WERI-Rb-1 (cell line): ENCODE data around the gene SRCIN1.

Experiments
- DNase-seq: peaks from one replicate; pipeline ENCODE4 v3.0.0-alpha.2; 2020
- H3K27ac ChIP-seq: fragments of 250-450 bp; sonication (Bioruptor Pico); 2 replicates; pipeline ENCODE4 v1.5.1; 2020; ENCODE audit warnings: mild to moderate bottlenecking, moderate library complexity
- H3K27me3 ChIP-seq: fragments of 250-450 bp; sonication (Bioruptor Pico); 2 replicates; pipeline ENCODE4 v1.5.1; 2021; ENCODE audit warnings: mild to moderate bottlenecking, low read depth, moderate library complexity; ENCODE audit not compliant: insufficient read depth, severe bottlenecking
- H3K36me3 ChIP-seq: fragments of 250-450 bp; sonication (Bioruptor Pico); 2 replicates; pipeline ENCODE4 v1.5.1; 2020; ENCODE audit warnings: mild to moderate bottlenecking, moderate library complexity
- H3K4me3 ChIP-seq: 2 replicates; pipeline ENCODE4 v1.5.1; 2011; ENCODE audit warnings: low read depth, mild to moderate bottlenecking, control low read depth, low read length
- H3K9me3 ChIP-seq: fragments of 250-450 bp; sonication (Bioruptor Pico); 2 replicates; pipeline ENCODE4 v1.5.1; 2021; ENCODE audit warnings: mild to moderate bottlenecking, moderate library complexity; ENCODE audit not compliant: severe bottlenecking
- TF ChIP-seq, protein P1 (sequence below): IDR thresholded peaks from 2 replicates; pipeline ENCODE4 v1.5.1; 2011; ENCODE audit warnings: low read depth, mild to moderate bottlenecking, control low read depth, inconsistent platforms, low read length

SRCIN1 gene

DNA sequence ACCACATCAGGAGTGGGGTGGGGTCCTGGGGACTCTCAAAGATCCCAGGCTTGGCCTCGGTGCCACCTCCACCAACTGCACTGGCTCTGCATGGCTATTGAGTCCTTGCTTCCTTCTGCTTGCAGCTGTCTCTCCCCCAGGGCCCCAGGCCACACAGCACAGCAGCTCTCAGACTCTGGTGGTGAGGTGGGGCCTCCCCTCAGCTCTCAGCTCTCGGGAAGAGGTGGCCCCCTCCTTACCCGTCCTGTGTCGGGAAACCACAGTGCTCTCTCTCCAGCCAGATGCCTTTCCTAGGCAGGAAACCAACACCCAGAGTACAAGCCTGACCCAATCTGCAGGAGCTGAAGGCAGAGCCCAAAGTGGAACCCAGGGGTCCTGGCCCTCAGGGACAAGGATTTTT lies 18.5 kb downstream of the SRCIN1 start:
- TF ChIP-seq, protein P1, sequence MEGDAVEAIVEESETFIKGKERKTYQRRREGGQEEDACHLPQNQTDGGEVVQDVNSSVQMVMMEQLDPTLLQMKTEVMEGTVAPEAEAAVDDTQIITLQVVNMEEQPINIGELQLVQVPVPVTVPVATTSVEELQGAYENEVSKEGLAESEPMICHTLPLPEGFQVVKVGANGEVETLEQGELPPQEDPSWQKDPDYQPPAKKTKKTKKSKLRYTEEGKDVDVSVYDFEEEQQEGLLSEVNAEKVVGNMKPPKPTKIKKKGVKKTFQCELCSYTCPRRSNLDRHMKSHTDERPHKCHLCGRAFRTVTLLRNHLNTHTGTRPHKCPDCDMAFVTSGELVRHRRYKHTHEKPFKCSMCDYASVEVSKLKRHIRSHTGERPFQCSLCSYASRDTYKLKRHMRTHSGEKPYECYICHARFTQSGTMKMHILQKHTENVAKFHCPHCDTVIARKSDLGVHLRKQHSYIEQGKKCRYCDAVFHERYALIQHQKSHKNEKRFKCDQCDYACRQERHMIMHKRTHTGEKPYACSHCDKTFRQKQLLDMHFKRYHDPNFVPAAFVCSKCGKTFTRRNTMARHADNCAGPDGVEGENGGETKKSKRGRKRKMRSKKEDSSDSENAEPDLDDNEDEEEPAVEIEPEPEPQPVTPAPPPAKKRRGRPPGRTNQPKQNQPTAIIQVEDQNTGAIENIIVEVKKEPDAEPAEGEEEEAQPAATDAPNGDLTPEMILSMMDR: no peak
- H3K4me3 ChIP-seq: no peak overlapping the region
- no peaks in the 10 kb centered on the region for H3K36me3 ChIP-seq
- H3K27me3 ChIP-seq: no peaks in the 10 kb centered on the region
- H3K27ac ChIP-seq: no peak overlapping the region
- no peak for DNase-seq
- no peaks in the 10 kb centered on the region for H3K9me3 ChIP-seq

DNA sequence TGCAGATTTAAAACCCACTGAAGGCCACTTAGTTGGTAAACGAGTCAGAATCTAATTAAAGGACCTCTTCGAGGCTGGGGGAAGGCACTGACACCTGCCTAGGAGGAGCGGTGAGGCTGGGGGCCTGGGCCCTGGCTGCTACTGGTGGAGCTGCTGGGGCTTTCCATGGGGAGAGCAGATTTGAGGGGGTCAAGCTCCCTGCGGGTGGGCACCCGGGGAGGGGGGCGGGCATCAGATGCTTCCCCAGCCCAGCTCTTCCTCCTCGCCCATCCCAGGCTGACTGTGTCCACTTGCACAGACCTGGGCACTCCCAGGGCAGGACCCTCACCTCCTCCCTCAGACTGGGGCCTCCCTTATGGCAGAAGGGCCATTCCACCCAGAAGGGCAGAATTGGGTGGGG lies 19.0 kb downstream of the SRCIN1 start:
- TF ChIP-seq, protein P1: no peak
- H3K36me3 ChIP-seq: no peaks in the 10 kb centered on the region
- H3K27ac ChIP-seq: no peak overlapping the region
- no peaks in the 10 kb centered on the region for H3K27me3 ChIP-seq
- H3K9me3 ChIP-seq: no peaks in the 10 kb centered on the region
- no peak overlapping the region for H3K4me3 ChIP-seq
- DNase-seq: no peak

GRCh38 chr17:38585918-38586529 lies 19.7 kb downstream of the SRCIN1 start:
- Histone ChIP-seq H3K36me3 (no peaks in the 10 kb centered on the region), H3K4me3 (no peak overlapping the region), H3K27ac (peak overlapping the region; percentile 14; the same call in 1 of the 2 replicates), H3K9me3 (no peaks in the 10 kb centered on the region), H3K27me3 (no peaks in the 10 kb centered on the region)
- no peak for DNase-seq
- TF ChIP-seq, protein P1: no peak

DNA sequence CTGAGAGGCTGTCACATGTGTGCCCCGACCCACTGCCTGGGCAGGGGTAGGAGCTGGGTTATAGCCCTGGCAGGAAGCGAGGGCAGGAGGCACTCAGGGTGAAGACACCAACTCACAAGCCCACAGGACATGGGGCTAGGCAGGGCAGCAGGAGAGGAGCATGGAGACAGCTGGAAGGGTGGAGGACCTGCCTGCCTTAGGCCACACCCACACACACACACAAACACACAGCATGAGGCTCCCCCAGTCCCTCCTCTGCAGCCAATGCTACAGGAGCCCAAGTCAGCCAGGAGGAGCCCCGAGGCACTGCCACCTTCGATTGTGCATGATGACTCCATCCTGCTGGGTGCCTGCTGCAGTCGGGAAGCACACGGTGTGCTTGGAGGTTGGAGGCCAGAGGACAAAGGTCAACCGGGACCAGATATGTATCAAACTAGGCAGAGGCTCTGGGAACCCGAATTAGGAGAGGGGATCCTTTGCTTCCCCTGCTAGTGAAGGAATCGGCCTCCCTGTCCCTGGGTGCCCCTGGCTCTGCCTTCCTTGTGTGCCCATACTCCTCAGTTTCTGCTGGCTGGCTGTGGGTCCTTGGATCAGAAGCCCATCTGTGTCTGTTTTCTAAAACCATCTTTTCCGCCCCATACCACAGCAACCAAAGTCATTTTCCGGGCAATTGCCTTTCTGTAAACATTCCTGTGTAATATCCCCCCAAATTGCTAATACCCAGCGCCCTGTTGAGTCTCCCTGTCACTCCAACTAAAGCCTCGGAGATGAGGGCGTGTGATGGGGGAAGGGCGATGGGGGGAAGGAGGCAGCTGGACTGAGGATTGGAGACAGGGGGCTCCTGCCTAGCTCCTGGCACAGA lies 20.5 kb downstream of the SRCIN1 start:
- Histone ChIP-seq H3K36me3 (no peaks in the 10 kb centered on the region), H3K4me3 (no peak overlapping the region), H3K27ac (peak overlapping the region; percentile 14; the same call in 1 of the 2 replicates), H3K9me3 (no peaks in the 10 kb centered on the region), H3K27me3 (no peaks in the 10 kb centered on the region)
- peak; percentile 62 for DNase-seq
- TF ChIP-seq, protein P1: no peak

DNA sequence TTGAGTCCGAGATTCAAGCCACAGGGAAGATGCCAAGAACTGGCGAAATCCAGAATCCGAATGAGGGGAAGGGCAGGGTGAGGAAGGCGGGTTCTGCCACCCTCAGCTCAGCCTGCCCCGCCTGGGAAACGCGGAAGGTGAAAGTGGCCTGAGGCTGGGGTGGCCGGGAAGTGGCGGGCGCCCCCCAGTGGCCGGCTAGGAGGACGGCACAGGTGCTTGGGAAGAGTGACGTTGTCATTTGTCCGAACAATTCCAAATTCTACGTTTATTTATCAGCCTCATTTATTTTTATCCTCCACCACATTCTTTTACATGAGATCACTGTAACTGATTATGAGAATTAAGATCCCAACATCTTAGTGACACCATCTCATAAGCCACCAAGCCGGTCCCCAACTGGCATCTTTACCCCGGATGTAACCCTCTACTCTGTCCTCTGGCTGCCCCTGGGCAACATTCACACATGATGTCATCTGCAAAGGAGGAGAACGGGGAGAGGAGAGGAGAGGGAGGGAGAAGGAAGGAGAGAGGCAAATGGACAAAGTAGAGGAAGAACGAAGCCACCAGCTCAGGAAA lies 21.3 kb downstream of the SRCIN1 start:
- TF ChIP-seq, protein P1: peak; percentile 92
- H3K27ac ChIP-seq: 0 out of 2 replicates have a peak overlapping the region, but pooled peaks have one; percentile 13
- DNase-seq: peak; percentile 66
- H3K4me3 ChIP-seq: no peak overlapping the region
- H3K9me3 ChIP-seq: no peaks in the 10 kb centered on the region
- H3K36me3 ChIP-seq: no peaks in the 10 kb centered on the region
- no peaks in the 10 kb centered on the region for H3K27me3 ChIP-seq
